IMR-90 (cell line): ENCODE results near the gene TNS1. TPM values are rescaled to one million over a fixed set of nuclear protein-coding genes. Genes with fewer than 3 reads are reported as not detected.

Experiments used
- ATAC-seq: fragments of 200-7000 bp; cut with Tn5 transposase; 2 replicates; pipeline ENCODE4 v1.9.1; 2020; ENCODE audit warnings: low read depth, mild to moderate bottlenecking, moderate library complexity
- BruUV-seq: library from RNA; stranded (reverse); fragments of 400-500 nt; replicated peaks from 2 replicates; lab custom pipeline; 2021; lab: Mats Ljungman, UMichigan
- CTCF ChIA-PET: fragments of 300-600 bp; formaldehyde crosslinking; extraction: SDS; loops from one replicate; lab custom pipeline; 2021; ENCODE audit warnings: antibody characterized with exemption; lab: Yijun Ruan, JAX
- POLR2A ChIA-PET: fragments of 300-600 bp; sonication (Branson Sonifier 250); formaldehyde crosslinking; loops from one replicate; lab custom pipeline; 2022; ENCODE audit warnings: antibody characterized with exemption; ENCODE audit not compliant: unreplicated experiment; lab: Charles Lee
- DNase-seq: peaks from one replicate; pipeline ENCODE4 v3.0.0; 2013
- H2AFZ ChIP-seq: replicated peaks from 2 replicates; pipeline ENCODE3; 2013; ENCODE audit warnings: low read length, mild to moderate bottlenecking; ENCODE audit not compliant: poor library complexity
- H2AK5ac ChIP-seq: 2 replicates; pipeline ENCODE4 v1.6.1; 2013; ENCODE audit warnings: low read depth, low read length, inconsistent platforms
- H2AK9ac ChIP-seq: replicated peaks from 2 replicates; pipeline ENCODE3; 2013; ENCODE audit warnings: mild to moderate bottlenecking, low read depth, low read length, moderate library complexity; ENCODE audit not compliant: poor library complexity
- H2BK120ac ChIP-seq: 2 replicates; pipeline ENCODE4 v1.6.1; 2013; ENCODE audit warnings: low read depth, low read length, inconsistent platforms
- H2BK15ac ChIP-seq: 3 replicates; pipeline ENCODE4 v1.6.1; 2013; ENCODE audit warnings: low read depth, low read length, inconsistent platforms
- H2BK20ac ChIP-seq: 2 replicates; pipeline ENCODE4 v1.6.1; 2013; ENCODE audit warnings: low read depth, mild to moderate bottlenecking, inconsistent platforms, low read length, moderate library complexity
- H2BK5ac ChIP-seq: 2 replicates; pipeline ENCODE4 v1.6.1; 2013; ENCODE audit warnings: mild to moderate bottlenecking, low read depth, low read length, inconsistent platforms; ENCODE audit not compliant: poor library complexity, severe bottlenecking
- H3K14ac ChIP-seq: replicated peaks from 2 replicates; pipeline ENCODE4 v1.6.1; 2013; ENCODE audit warnings: low read depth, low read length, inconsistent platforms
- H3K18ac ChIP-seq: 2 replicates; pipeline ENCODE4 v1.6.1; 2013; ENCODE audit warnings: low read depth, low read length, control low read depth
- H3K23ac ChIP-seq: 2 replicates; pipeline ENCODE4 v1.6.1; 2013; ENCODE audit warnings: low read depth, low read length, inconsistent platforms
- H3K27ac ChIP-seq: 2 replicates; pipeline ENCODE4 v1.5.1; 2013; ENCODE audit warnings: mild to moderate bottlenecking, control low read depth, low read length; ENCODE audit not compliant: insufficient read depth
- H3K27me3 ChIP-seq: 2 replicates; pipeline ENCODE4 v1.6.1; 2013; ENCODE audit warnings: low read length; ENCODE audit not compliant: control insufficient read depth, insufficient read depth
- H3K36me3 ChIP-seq: 2 replicates; pipeline ENCODE4 v1.6.1; 2013; ENCODE audit warnings: low read length, mixed read lengths; ENCODE audit not compliant: control insufficient read depth, insufficient read depth
- H3K4ac ChIP-seq: 2 replicates; pipeline ENCODE4 v1.6.1; 2013; ENCODE audit warnings: low read depth, low read length, inconsistent platforms
- H3K4me1 ChIP-seq: 2 replicates; pipeline ENCODE4 v1.6.1; 2013; ENCODE audit warnings: low read length, mixed read lengths; ENCODE audit not compliant: control insufficient read depth, insufficient read depth
- H3K4me2 ChIP-seq: 2 replicates; pipeline ENCODE4 v1.6.1; 2013; ENCODE audit warnings: low read depth, mild to moderate bottlenecking, control low read depth, low read length, moderate library complexity
- H3K4me3 ChIP-seq: 2 replicates; pipeline ENCODE4 v1.5.1; 2013; ENCODE audit warnings: low read depth, mild to moderate bottlenecking, control low read depth, low read length, moderate library complexity; ENCODE audit not compliant: insufficient read depth
- H3K56ac ChIP-seq: 2 replicates; pipeline ENCODE4 v1.6.1; 2013; ENCODE audit warnings: low read length, inconsistent platforms; ENCODE audit not compliant: insufficient read depth; ENCODE audit errors: extremely low read depth
- H3K79me1 ChIP-seq, 2 experiments: 2 replicates each; pipeline ENCODE4 v1.6.1; 2013; ENCODE audit warnings: low read length in 2 of 2, inconsistent platforms in 1 of 2, low read depth in 1 of 2
- H3K9ac ChIP-seq: 2 replicates; pipeline ENCODE4 v1.6.1; 2013; ENCODE audit warnings: low read depth, low read length, control low read depth
- H3K9me1 ChIP-seq: 2 replicates; pipeline ENCODE4 v1.6.1; 2013; ENCODE audit warnings: low read length, inconsistent platforms; ENCODE audit not compliant: insufficient read depth
- H3K9me3 ChIP-seq: 2 replicates; pipeline ENCODE4 v1.6.1; 2013; ENCODE audit warnings: low read length; ENCODE audit not compliant: control insufficient read depth, insufficient read depth
- H4K20me1 ChIP-seq: 2 replicates; pipeline ENCODE4 v1.6.1; 2013; ENCODE audit warnings: low read length, inconsistent platforms; ENCODE audit not compliant: insufficient read depth
- H4K5ac ChIP-seq: 2 replicates; pipeline ENCODE4 v1.6.1; 2013; ENCODE audit warnings: mild to moderate bottlenecking, low read depth, low read length, control low read depth
- H4K8ac ChIP-seq, 2 experiments: 2 replicates each; pipeline ENCODE4 v1.6.1; 2013; ENCODE audit warnings: low read depth in 2 of 2, low read length in 2 of 2, control low read depth in 1 of 2, inconsistent platforms in 1 of 2
- H4K91ac ChIP-seq: 2 replicates; pipeline ENCODE4 v1.6.1; 2013; ENCODE audit warnings: low read depth, low read length, inconsistent platforms; ENCODE audit not compliant: insufficient read depth
- CEBPB ChIP-seq: IDR thresholded peaks from 2 replicates; pipeline ENCODE4 v1.6.1; 2012; ENCODE audit warnings: low read depth, low read length, improper control_type of control experiment
- MAFK ChIP-seq: IDR thresholded peaks from 2 replicates; pipeline ENCODE4 v1.6.1; 2012; ENCODE audit warnings: low read depth, low read length, improper control_type of control experiment
- NFE2L2 ChIP-seq: fragments of 150-350 bp; IDR thresholded peaks from 2 replicates; pipeline ENCODE4 v1.6.1; 2016; ENCODE audit warnings: low read depth, mild to moderate bottlenecking, low read length
- POLR2A ChIP-seq: IDR thresholded peaks from 2 replicates; pipeline ENCODE4 v1.6.1; 2012; ENCODE audit warnings: mild to moderate bottlenecking, low read depth, low read length
- RAD21 ChIP-seq: IDR thresholded peaks from 2 replicates; pipeline ENCODE4 v1.6.1; 2012; ENCODE audit warnings: low read length, improper control_type of control experiment
- RCOR1 ChIP-seq: IDR thresholded peaks from 2 replicates; pipeline ENCODE4 v1.6.1; 2012; ENCODE audit warnings: mild to moderate bottlenecking, low read length, improper control_type of control experiment; ENCODE audit not compliant: insufficient replicate concordance
- RFX5 ChIP-seq: IDR thresholded peaks from 2 replicates; pipeline ENCODE4 v1.8.0; 2012; ENCODE audit warnings: low read depth, mild to moderate bottlenecking, low read length, moderate library complexity
- SMC3 ChIP-seq: fragments of 150-350 bp; IDR thresholded peaks from 2 replicates; pipeline ENCODE4 v1.6.1; 2016; ENCODE audit warnings: low read depth, mild to moderate bottlenecking, antibody characterized with exemption, low read length, moderate library complexity
- WGBS, 2 experiments: methylation state at CpG; one replicate each; pipeline versions ENCODE4 v1.1.5 to v1.1.7; 2013; ENCODE audit warnings: missing lambda C conversion rate in 2 of 2; ENCODE audit not compliant: insufficient read length in 1 of 2; ENCODE audit errors: extremely low coverage in 2 of 2; 5-methylcytosine and 5-hydroxymethylcytosine counted together
- dilution Hi-C: fragments of 300-500 bp; cut with HindIII; formaldehyde crosslinking; loops from one replicate; pipeline ENCODE4 v1.14.3; 2018; ENCODE audit warnings: low sequenced_read_pairs; ENCODE audit not compliant: unreplicated experiment
- in situ Hi-C: fragments of 300-500 bp; cut with MboI; formaldehyde crosslinking; loops from 3 replicates; pipeline ENCODE4 v1.14.3; 2019; ENCODE audit warnings: low sequenced_read_pairs, inconsistent platforms, mixed read lengths
- intact Hi-C: fragments of 100-400 bp; cut with micrococcal nuclease; formaldehyde crosslinking; loops from 2 replicates; pipeline ENCODE4 v1.10.0; 2022
- polyA plus RNA-seq, 3 experiments: library from polyadenylated mRNA; depleted of rRNA; stranded (reverse); fragments of >200 nt; gene quantifications; 2 replicates each; pipeline ENCODE4 v1.2.3, GENCODE V29; 2012; ENCODE audit warnings: low replicate concordance in 1 of 3
- total RNA-seq: library from RNA; depleted of rRNA; stranded (reverse); fragments of >200 nt; gene quantifications from 2 replicates; pipeline ENCODE4 v1.2.3, GENCODE V29; 2012
- TF ChIP-seq, protein P1 (sequence below): fragments of 150-350 bp; IDR thresholded peaks from 2 replicates; pipeline ENCODE4 v1.6.1; 2017; ENCODE audit warnings: mild to moderate bottlenecking, antibody characterized with exemption, low read length, low read depth

Gene TNS1
- total and polyA plus RNA-seq, 2 of the 4 experiments (the other 2 are of a cell fraction), result 41.1 to 45.2 TPM

DNA sequence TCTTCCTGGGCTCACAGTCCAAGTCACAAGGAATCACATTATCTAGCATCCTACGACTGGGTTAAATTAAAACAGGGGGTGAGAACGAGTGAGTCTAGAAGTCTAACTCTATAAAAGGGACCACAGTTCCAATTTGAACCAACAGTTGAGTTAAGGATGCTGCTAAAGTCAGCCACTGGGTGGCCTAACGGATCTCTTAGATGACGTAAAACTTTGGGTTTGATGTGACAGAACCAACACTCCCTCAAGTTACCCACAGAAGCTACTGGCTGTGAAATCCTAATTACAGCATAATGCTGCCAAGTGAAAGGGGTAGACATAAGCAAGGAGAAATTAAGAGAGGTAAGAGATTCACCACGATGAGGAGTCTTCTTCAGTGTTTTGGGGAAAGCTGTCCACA lies 33.6 kb upstream of the TNS1 start:
- Histone ChIP-seq H2AFZ (no peak overlapping the region), H2BK120ac (no peak overlapping the region), H3K18ac (no peak overlapping the region), H2BK5ac (no peak overlapping the region), H3K4me2 (no peak overlapping the region), H4K8ac (no peak overlapping the region), H3K14ac (no peak overlapping the region), H2BK20ac (no peak overlapping the region), H3K4me3 (no peak overlapping the region), H3K4me1 (no peaks in the 10 kb centered on the region), H3K27ac (no peak overlapping the region), H4K5ac (no peak overlapping the region), H4K20me1 (peaks cover 3% of the 10 kb centered on the region; the same call in 1 of the 2 replicates), H2BK15ac (no peak overlapping the region), H3K79me1 (no peaks in the 10 kb centered on the region), H3K36me3 (no peaks in the 10 kb centered on the region), H3K27me3 (peaks cover 52% of the 10 kb centered on the region), H2AK9ac (no peak overlapping the region), H3K4ac (no peak overlapping the region), H4K91ac (no peak overlapping the region), H3K9me1 (peaks cover 8% of the 10 kb centered on the region; the same call in 1 of the 2 replicates), H3K9me3 (no peaks in the 10 kb centered on the region), H3K23ac (no peak overlapping the region), H3K9ac (no peak overlapping the region), H2AK5ac (no peak overlapping the region), H3K56ac (no peak overlapping the region)
- intact Hi-C loops, result no loop called here
- no TSS peak for BruUV-seq
- ChIA-PET POLR2A (no interaction called here), CTCF (interaction anchor here (0.8 kb wide), 1 partner anchor 47 kb away, joined by 3 read pairs; no protein-coding TSS in a partner anchor)
- dilution Hi-C loops, result no loop called here
- in situ Hi-C loops, result loop anchor here (10.0 kb wide), 1 partner anchor 242 kb away; no protein-coding TSS in a partner anchor
- TF ChIP-seq CEBPB (no peak), RCOR1 (no peak), POLR2A (no peak), NFE2L2 (no peak), MAFK (no peak), RAD21 (no peak), RFX5 (no peak), SMC3 (no peak)
- TF ChIP-seq, protein P1, sequence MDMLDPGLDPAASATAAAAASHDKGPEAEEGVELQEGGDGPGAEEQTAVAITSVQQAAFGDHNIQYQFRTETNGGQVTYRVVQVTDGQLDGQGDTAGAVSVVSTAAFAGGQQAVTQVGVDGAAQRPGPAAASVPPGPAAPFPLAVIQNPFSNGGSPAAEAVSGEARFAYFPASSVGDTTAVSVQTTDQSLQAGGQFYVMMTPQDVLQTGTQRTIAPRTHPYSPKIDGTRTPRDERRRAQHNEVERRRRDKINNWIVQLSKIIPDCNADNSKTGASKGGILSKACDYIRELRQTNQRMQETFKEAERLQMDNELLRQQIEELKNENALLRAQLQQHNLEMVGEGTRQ, result no peak
- WGBS, 2 experiments, result 64% methylated on average over 1 of the region's 5 CpGs; no CpG with 5 or more reads in 1 of the 2 experiments
- ATAC-seq (no peak), DNase-seq (no peak)
